Adipocyte (in vitro differentiated cells): Measurements from ENCODE around the gene KIF3B.
"Not testable (repeated sequence)": the region's sequence is repeated elsewhere in the genome, so short reads cannot be mapped to it uniquely, and the experiment has no call there.

ENCODE experiments used
- DNase-seq: peaks from one replicate; pipeline ENCODE4 v3.0.0-alpha.2; 2015; ENCODE audit warnings: low read depth
- H3K27me3 ChIP-seq: replicated peaks from 2 replicates; pipeline ENCODE4 v1.7.0; 2013; ENCODE audit warnings: mild to moderate bottlenecking, low read length, moderate library complexity; ENCODE audit not compliant: control insufficient read depth, insufficient read depth
- H3K36me3 ChIP-seq: 2 replicates; pipeline ENCODE4 v1.7.0; 2013; ENCODE audit warnings: low read length, mild to moderate bottlenecking, moderate library complexity; ENCODE audit not compliant: control insufficient read depth, insufficient read depth, severe bottlenecking
- H3K4me1 ChIP-seq: 2 replicates; pipeline ENCODE4 v1.7.0; 2013; ENCODE audit warnings: mild to moderate bottlenecking, low read length, moderate library complexity; ENCODE audit not compliant: control insufficient read depth, insufficient read depth
- H3K4me3 ChIP-seq: 2 replicates; pipeline ENCODE4 v1.7.0; 2013; ENCODE audit warnings: mild to moderate bottlenecking, low read length, moderate library complexity
- H3K9ac ChIP-seq: 2 replicates; pipeline ENCODE4 v1.7.0; 2013; ENCODE audit warnings: mild to moderate bottlenecking, low read length, moderate library complexity
- H3K9me3 ChIP-seq: 2 replicates; pipeline ENCODE4 v1.7.0; 2013; ENCODE audit warnings: mild to moderate bottlenecking, low read length, moderate library complexity; ENCODE audit not compliant: control insufficient read depth

Gene KIF3B

DNA sequence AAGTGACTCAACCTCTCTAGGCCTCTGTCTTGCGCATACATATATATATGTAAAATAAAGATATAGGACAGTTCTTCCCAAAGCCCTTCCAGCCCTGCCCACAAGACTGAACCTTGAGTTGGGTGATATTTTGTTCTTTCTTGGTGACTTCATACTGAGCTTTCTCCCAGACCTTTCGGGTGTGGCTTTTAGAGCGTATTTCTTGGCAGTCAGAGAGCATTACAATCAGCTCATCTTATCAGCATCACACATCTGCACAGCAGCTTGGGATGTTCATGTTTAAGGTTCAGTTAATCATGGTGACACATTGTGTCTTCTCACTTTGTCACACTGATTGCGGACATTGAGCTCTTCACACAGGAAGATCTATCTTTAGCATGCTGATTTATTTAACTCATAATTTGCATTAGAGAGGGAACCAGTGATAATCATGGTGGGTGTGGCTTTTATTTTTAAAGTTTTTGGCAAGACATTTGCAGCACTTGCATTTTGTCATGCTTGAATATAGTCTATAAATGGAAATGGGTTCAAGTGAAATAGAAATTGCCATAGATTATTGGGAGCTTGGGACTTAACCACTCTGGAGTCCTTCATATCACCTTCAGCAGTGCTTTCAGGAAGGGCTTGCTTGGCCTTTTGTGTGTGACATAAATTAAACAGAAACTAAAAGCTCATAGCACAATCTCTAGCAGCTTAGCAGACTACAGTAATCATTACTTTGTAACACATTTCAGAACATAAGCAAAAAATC is 8.3 kb downstream of the KIF3B start:
- Histone ChIP-seq H3K4me3 (no peak overlapping the region), H3K9me3 (no peaks in the 10 kb centered on the region), H3K4me1 (peaks cover 10% of the 10 kb centered on the region), H3K9ac (no peak overlapping the region), H3K27me3 (no peaks in the 10 kb centered on the region), H3K36me3 (no peaks in the 10 kb centered on the region)
- DNase-seq: peak; percentile 33

DNA sequence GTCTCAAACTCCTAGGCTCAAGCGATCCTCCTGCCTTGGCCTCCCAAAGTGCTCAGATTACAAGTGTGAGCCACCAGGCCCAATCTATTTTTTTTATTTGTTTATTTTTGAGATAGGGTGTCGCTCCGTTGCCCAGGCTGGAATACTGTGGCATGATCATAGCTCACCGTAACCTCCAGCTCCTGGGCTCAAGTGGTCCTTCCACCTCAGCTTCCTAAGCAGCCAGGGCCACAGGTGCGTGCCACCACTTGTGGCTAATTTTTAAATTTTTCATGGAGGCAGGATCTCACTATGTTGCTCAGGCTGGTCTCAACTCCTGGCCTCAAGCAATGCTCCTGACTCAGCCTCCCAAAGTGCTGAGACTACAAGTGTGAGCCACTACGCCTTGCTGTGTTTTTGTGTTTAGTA is 9.8 kb downstream of the KIF3B start:
- Histone ChIP-seq H3K4me3 (no peak overlapping the region), H3K9me3 (no peaks in the 10 kb centered on the region), H3K4me1 (peaks cover 10% of the 10 kb centered on the region)

DNA sequence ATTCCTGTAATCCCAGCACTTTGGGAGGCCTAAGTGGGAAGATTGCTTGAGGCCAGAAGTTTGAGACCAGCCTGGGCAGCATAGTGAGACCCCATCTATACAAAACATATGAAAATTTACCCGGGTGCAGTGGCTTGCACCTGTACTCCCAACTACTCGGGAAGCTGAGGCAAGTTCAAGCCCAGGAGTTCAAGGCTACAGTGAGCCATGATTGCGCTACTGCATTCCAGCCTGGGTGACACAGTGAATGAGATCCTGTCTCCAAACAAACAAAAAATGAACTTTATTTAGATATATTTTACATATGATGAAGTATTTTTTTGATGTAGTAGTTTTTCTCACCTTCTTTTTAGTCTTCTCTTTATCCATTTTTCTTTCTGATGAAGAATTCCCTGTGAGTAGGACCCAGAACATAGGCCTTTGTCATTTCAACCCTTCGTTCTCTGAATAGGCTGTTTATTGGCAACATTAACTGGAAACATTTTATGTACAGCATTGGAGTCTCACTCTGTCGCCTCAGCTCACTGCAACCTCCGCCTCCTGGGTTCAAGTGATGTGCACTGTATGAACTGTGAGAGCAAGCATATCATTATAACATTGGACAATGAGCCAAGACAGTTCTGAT is 10.9 kb downstream of the KIF3B start:
- no peak for DNase-seq
- Histone ChIP-seq H3K27me3 (no peaks in the 10 kb centered on the region), H3K9ac (no peak overlapping the region), H3K36me3 (no peaks in the 10 kb centered on the region), H3K4me1 (peaks cover 10% of the 10 kb centered on the region), H3K9me3 (no peaks in the 10 kb centered on the region), H3K4me3 (no peak overlapping the region)

More for the DNA sequence above, 9.8 kb downstream of the KIF3B start:
- H3K36me3 ChIP-seq: no peaks in the 10 kb centered on the region
- no peak overlapping the region for H3K9ac ChIP-seq
- H3K27me3 ChIP-seq: no peaks in the 10 kb centered on the region
- no peak for DNase-seq

DNA sequence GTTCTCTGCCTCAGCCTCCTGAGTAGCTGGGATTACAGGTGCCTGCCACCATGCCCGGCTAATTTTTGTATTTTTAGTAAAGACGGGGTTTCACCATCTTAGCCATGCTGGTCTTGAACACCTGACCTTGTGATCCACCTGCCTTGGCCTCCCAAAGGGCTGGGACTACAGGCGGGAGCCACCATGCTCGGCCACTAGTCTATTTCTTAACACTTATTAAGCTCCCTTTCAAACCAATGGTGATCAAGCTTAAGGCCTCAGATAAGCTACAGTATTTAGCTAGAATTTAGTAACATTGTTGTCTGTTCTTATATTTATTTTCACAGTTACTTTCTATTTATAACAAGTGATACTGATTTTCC is 11.8 kb downstream of the KIF3B start:
- not testable (repeated sequence) for H3K36me3 ChIP-seq, H3K27me3 ChIP-seq, H3K9ac ChIP-seq, DNase-seq, H3K4me3 ChIP-seq, H3K9me3 ChIP-seq, H3K4me1 ChIP-seq

DNA sequence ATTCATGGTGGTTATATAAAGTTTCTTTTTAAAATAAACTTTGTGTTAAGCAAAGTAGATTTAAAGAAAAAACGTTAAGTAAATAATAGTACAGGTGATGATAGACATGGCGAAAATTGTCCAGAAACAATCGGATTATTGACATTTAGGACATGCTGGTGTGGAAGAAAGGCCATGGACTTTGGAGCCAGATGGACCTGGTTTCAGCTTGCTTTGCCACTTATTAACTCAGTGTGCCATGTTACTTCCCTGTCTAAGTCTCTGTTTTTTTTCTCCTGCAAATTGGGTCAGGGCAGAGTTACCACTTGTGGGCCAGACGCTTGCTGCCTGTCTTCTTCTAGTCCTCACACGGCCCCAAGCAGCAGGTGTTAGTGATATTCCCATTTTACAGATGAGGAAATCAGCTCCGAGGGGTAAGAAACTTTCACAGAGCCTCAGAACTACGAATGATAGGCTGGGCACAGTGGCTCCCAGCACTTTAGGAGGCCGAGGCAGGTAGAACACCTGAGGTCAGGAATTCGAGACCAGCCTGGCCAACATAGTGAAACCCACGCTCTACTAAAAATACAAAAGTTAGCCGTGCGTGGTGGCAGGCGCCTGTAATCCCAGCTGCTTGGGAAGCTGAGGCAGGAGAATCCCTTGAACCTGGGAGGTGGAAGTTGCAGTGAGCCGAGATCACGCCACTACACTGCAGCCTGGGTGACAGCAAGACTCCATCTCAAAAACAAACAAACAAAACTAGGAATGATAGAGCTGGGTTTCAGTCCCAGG is 12.4 kb downstream of the KIF3B start:
- Histone ChIP-seq H3K27me3 (no peaks in the 10 kb centered on the region), H3K4me1 (peaks cover 10% of the 10 kb centered on the region), H3K4me3 (no peak overlapping the region), H3K36me3 (no peaks in the 10 kb centered on the region), H3K9me3 (no peaks in the 10 kb centered on the region), H3K9ac (no peak overlapping the region)
- no peak for DNase-seq

DNA sequence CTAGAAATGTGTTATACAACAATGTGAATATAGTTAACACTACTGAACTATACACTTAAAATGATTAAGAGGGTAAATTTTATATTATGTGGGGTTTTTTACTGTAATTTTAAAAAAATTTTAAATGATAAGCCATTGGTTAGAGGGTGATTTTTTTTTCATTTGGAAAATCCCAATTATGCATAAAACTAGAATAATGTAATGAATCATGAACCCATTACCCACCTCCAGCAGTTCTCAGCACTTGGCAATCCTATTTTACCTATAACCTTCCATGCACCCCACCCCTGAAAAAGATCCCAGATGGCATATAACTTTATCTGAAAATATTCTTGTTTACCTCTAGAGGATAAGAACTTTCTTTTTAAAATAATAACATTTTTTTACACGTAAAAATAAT is 13.7 kb downstream of the KIF3B start:
- Histone ChIP-seq H3K4me3 (no peak overlapping the region), H3K27me3 (no peaks in the 10 kb centered on the region), H3K4me1 (peaks cover 3% of the 10 kb centered on the region), H3K9me3 (no peaks in the 10 kb centered on the region), H3K36me3 (no peaks in the 10 kb centered on the region), H3K9ac (no peak overlapping the region)
- DNase-seq: no peak

DNA sequence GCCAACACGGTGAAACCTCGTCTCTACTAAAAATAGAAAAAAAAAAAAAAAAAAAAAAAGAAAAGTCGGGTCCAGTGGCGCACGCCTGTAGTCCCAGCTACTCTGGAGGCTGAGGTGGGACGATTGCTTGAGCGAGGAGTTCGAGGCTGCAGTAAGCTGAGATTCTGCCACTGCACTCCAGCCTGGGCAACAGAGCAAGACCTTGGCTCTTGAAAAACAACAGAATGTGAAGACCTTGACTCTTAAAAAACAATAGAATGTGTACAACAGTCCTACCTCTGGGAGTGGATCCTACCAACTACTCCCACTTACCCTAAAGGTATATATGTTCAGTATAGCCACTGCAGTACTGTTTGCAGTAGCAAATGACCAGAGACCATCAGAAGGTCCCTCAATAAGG is 15.1 kb downstream of the KIF3B start:
- Histone ChIP-seq H3K9me3 (no peaks in the 10 kb centered on the region), H3K4me1 (peaks cover 15% of the 10 kb centered on the region), H3K9ac (no peak overlapping the region), H3K27me3 (no peaks in the 10 kb centered on the region), H3K4me3 (no peak overlapping the region), H3K36me3 (no peaks in the 10 kb centered on the region)
- no peak for DNase-seq

DNA sequence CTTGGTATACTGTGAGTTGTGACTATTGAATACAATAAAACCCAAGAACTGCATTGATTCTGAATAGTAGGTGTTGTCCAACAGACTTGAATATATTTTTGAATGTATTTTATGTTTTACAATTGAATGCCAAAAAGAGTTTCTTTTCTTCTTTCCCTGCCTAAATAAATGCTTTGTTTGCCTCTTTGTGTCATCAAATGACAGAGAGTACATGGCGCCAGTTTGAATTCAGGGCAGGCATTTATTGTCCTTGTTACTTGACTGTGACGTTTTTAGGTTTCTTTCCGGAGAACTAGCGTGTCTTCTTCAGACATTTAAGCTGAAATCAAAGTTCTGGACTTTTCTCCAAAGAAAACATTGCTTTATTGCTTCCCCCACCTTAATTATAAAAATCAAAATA is 16.6 kb downstream of the KIF3B start:
- no peaks in the 10 kb centered on the region for H3K36me3 ChIP-seq
- DNase-seq: no peak
- H3K4me1 ChIP-seq: peaks cover 18% of the 10 kb centered on the region
- no peaks in the 10 kb centered on the region for H3K9me3 ChIP-seq
- H3K4me3 ChIP-seq: no peak overlapping the region
- H3K27me3 ChIP-seq: no peaks in the 10 kb centered on the region
- H3K9ac ChIP-seq: no peak overlapping the region

DNA sequence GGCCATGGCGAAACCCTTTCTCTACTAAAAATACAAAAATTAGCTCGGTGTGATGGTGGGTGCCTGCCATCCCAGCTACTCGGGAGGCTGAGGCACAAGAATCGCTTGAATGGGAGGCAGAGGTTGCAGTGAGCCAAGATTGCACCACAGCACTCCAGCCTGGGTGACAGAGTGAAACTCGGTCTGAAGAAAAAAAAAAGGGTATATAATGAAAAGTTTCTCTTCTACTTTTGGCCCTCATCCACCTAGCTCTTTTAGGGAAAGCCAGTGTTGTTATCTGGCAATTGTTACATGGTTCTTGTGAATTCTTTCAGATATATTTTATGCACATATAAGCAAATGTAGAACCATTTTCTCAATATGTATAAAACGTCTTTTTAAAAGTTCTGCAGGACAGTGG is 19.0 kb downstream of the KIF3B start:
- DNase-seq: no peak
- H3K4me1 ChIP-seq: peaks cover 18% of the 10 kb centered on the region
- no peak overlapping the region for H3K9ac ChIP-seq
- H3K36me3 ChIP-seq: no peaks in the 10 kb centered on the region
- H3K27me3 ChIP-seq: no peaks in the 10 kb centered on the region
- peak overlapping the region; percentile 13 for H3K4me3 ChIP-seq
- no peaks in the 10 kb centered on the region for H3K9me3 ChIP-seq

DNA sequence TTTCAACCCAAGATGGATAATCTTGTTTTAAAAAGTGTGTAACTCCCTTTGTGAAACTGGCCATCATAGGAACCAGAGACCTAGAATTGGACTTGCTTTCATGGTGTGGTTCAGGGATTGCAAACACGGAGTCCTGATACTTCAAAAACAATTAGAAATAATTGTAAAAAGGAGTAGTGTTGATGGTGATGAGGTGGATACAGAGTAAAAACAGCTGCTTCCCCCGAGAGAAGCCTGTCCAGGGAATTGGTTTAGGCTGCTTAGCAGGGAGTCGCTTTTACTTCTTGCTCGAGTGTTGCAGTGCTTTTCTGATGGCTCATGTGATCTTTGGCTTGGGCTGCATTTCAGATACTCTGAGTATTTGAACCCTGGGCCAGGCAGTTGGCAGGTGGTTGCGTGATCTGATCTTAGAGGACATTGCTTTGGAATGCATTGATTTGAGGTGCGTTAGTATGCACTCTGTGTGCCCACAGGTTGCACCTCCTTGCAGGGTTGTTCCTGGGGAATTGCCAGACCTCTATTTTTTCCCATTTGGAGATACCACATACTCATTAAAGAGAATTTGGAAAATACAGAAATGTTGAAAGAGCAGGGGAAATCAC is 19.5 kb downstream of the KIF3B start:
- H3K9ac ChIP-seq: no peak overlapping the region
- H3K4me1 ChIP-seq: peaks cover 18% of the 10 kb centered on the region
- peak overlapping the region; percentile 13 for H3K4me3 ChIP-seq
- no peaks in the 10 kb centered on the region for H3K9me3 ChIP-seq
- no peaks in the 10 kb centered on the region for H3K27me3 ChIP-seq
- no peaks in the 10 kb centered on the region for H3K36me3 ChIP-seq
- DNase-seq: no peak

DNA sequence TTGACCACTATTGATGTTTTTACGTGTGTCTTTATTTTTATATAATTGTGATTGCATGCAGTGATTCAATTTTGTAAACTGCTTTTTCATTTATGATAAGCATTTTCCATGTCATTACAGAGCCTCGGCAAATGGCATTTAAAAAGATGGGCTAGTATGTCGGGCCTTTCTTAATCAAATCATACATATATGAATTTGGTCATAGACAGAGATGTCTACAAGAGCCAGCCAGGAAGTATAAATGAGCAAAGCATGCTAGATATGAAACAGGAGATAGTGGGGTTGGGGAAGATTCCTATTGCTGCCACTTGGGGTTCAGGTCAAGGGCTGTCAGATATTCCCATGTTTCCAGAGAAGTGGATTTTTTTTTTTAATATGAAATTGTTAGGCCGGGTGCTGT is 20.0 kb downstream of the KIF3B start:
- H3K9ac ChIP-seq: no peak overlapping the region
- H3K4me1 ChIP-seq: peaks cover 20% of the 10 kb centered on the region
- no peaks in the 10 kb centered on the region for H3K27me3 ChIP-seq
- H3K9me3 ChIP-seq: no peaks in the 10 kb centered on the region
- DNase-seq: no peak
- no peak overlapping the region for H3K4me3 ChIP-seq
- no peaks in the 10 kb centered on the region for H3K36me3 ChIP-seq
